Measurements from ENCODE around the gene MPEG1. TPM values are rescaled to one million over a fixed set of nuclear protein-coding genes. Genes with fewer than 3 reads are reported as not detected.

The MPEG1 gene
- total and polyA plus RNA-seq, 4 donors, result 7.0 to 63.5 (median 36.9) TPM

DNA sequence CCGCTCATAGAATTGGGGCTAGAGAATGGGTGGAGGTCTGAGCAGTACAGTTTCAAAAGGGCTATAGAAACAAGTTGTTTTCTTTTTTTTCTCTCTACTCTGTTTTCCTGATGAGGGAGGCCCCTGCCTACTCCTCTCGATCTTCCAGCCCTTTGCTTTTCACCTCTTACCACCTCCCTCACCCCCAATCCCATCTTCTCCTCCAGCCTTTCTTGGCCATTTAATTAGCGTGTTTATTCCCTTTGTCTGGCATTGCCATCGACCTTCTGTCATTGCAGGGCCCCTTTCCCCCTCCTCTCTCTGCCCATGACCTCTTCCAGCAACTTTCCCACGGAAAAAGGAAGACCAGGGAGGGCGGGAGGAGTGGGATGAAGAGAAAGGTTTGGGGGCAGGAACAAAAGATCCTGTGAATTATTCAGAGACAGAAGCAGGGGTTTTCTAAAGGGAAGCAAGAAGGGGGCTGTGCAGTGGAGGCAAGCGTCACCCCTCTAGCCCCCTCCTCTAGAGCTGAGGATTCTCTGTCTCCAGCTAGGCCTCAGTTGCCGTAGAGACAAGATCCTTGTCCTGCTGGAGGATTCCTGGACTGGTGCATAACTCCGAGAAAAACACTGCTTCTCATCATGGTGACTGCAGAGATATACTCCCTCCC, 27.9 kb downstream of the MPEG1 start:
- H3K27ac ChIP-seq (ENCODE audit: low read depth in 1 of 2, low read length in 1 of 2), result peak overlapping the region in 1 of 2 donors; percentile 49
- H3K27me3 ChIP-seq (ENCODE audit: control insufficient read depth in 3 of 3, insufficient read depth in 3 of 3, low read length in 2 of 3), result no peaks in the 10 kb centered on the region
- TF ChIP-seq, protein P1, sequence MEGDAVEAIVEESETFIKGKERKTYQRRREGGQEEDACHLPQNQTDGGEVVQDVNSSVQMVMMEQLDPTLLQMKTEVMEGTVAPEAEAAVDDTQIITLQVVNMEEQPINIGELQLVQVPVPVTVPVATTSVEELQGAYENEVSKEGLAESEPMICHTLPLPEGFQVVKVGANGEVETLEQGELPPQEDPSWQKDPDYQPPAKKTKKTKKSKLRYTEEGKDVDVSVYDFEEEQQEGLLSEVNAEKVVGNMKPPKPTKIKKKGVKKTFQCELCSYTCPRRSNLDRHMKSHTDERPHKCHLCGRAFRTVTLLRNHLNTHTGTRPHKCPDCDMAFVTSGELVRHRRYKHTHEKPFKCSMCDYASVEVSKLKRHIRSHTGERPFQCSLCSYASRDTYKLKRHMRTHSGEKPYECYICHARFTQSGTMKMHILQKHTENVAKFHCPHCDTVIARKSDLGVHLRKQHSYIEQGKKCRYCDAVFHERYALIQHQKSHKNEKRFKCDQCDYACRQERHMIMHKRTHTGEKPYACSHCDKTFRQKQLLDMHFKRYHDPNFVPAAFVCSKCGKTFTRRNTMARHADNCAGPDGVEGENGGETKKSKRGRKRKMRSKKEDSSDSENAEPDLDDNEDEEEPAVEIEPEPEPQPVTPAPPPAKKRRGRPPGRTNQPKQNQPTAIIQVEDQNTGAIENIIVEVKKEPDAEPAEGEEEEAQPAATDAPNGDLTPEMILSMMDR (IDR thresholded peaks at IDR 0.05; ENCODE audit: control extremely low read depth, extremely low read depth), result no peak
- peaks cover 0 to 38% (median 23%) of the 10 kb centered on the region in 4 donors for H3K36me3 ChIP-seq (ENCODE audit: control insufficient read depth in 4 of 4, insufficient read depth in 4 of 4, low read length in 4 of 4)
- WGBS, 2 donors, result 73 to 79% methylated on average over 9 of the region's 9 CpGs
- peaks cover 4 to 78% (median 51%) of the 10 kb centered on the region in 5 donors for H3K4me1 ChIP-seq (ENCODE audit: control insufficient read depth in 5 of 5, insufficient read depth in 5 of 5, low read length in 5 of 5)
- peak overlapping the region in 1 of 2 donors; percentile 68 for H3K9ac ChIP-seq (ENCODE audit: insufficient read depth in 1 of 2, low read length in 2 of 2)
- no peak for ATAC-seq (ENCODE audit: insufficient read depth, low FRiP score)
- DNase-seq, result peak in 1 of 3 donors; percentile 54
- H3K4me3 ChIP-seq, result no peak overlapping the region
- no peaks in the 10 kb centered on the region for H3K9me3 ChIP-seq (ENCODE audit: control insufficient read depth in 4 of 4, insufficient read depth in 3 of 4, low read length in 3 of 4)

DNA sequence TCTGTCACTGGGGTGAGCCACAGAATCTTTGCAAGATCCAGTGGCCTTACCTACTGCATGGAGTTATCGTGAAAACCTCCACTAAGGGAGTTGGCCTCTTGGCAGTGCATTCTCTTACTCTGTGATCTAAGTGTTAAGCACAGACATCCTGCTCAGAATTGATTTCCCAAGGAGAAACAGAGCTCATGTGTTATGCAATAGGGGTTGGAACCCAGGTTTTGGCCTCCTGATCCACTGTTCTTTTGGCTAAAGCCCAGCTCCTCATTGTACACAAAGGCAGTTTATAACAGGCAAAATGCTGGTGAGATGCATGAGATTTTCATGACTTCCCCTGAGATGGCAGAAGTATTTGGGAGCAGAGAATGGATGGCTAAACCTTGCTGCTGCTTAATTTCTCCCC, 29.0 kb downstream of the MPEG1 start:
- TF ChIP-seq, protein P1 (IDR thresholded peaks at IDR 0.05; ENCODE audit: control extremely low read depth, extremely low read depth), result no peak
- H3K9ac ChIP-seq (ENCODE audit: insufficient read depth in 1 of 2, low read length in 2 of 2), result no peak overlapping the region
- H3K9me3 ChIP-seq (ENCODE audit: control insufficient read depth in 4 of 4, insufficient read depth in 3 of 4, low read length in 3 of 4), result no peaks in the 10 kb centered on the region
- peak overlapping the region in 1 of 2 donors; percentile 66 for H3K27ac ChIP-seq (ENCODE audit: low read depth in 1 of 2, low read length in 1 of 2)
- no peaks in the 10 kb centered on the region for H3K27me3 ChIP-seq (ENCODE audit: control insufficient read depth in 3 of 3, insufficient read depth in 3 of 3, low read length in 2 of 3)
- peaks cover 0 to 30% (median 20%) of the 10 kb centered on the region in 4 donors for H3K36me3 ChIP-seq (ENCODE audit: control insufficient read depth in 4 of 4, insufficient read depth in 4 of 4, low read length in 4 of 4)
- ATAC-seq (ENCODE audit: insufficient read depth, low FRiP score) (no peak), DNase-seq (peak in 2 of 3 donors; percentile 55 to 85)
- H3K4me3 ChIP-seq, result no peak overlapping the region
- peaks cover 4 to 67% (median 41%) of the 10 kb centered on the region in 5 donors for H3K4me1 ChIP-seq (ENCODE audit: control insufficient read depth in 5 of 5, insufficient read depth in 5 of 5, low read length in 5 of 5)
- WGBS, 2 donors, result 59 to 86% methylated on average over 1 of the region's 1 CpG

DNA sequence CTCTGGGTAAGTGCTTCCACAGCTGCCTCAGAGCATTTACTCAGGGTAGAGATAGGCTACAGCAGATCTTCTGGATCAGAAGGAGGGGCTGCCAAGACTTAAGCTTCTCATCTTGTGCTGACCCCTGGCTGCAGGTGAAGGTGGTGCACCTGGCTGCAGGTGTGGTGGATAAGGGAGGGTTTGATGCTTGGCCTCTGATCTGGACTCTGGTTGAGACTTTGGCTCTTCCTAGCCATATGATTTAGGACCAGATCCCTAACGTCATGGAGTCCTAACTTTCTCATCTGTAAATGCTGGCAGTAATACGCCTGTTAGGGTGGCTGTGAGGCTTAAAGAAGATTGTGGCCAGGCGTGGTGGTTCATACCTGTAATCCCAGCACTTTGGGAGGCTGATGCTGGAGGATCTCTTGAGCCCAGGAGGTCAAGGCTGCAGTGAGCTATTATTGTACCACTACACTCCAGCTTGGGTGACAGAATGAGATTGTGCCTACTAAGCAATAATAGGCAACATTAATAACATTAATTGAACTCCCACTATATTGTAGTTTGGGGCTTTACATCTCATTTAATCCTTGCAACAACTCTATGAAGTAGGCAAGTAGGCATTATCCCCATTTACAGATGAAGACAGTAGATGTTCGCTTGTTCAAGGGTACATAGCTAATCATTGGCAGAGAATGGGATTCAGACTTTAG, 30.1 kb downstream of the MPEG1 start:
- Histone ChIP-seq H3K9ac (ENCODE audit: insufficient read depth in 1 of 2, low read length in 2 of 2) (no peak overlapping the region), H3K9me3 (ENCODE audit: control insufficient read depth in 4 of 4, insufficient read depth in 3 of 4, low read length in 3 of 4) (no peaks in the 10 kb centered on the region), H3K36me3 (ENCODE audit: control insufficient read depth in 4 of 4, insufficient read depth in 4 of 4, low read length in 4 of 4) (peaks cover 0 to 24% (median 18%) of the 10 kb centered on the region in 4 donors), H3K4me1 (ENCODE audit: control insufficient read depth in 5 of 5, insufficient read depth in 5 of 5, low read length in 5 of 5) (peaks cover 4 to 56% (median 37%) of the 10 kb centered on the region in 5 donors), H3K4me3 (no peak overlapping the region), H3K27me3 (ENCODE audit: control insufficient read depth in 3 of 3, insufficient read depth in 3 of 3, low read length in 2 of 3) (no peaks in the 10 kb centered on the region), H3K27ac (ENCODE audit: low read depth in 1 of 2, low read length in 1 of 2) (peak overlapping the region in 1 of 2 donors; percentile 22)
- 93 to 94% methylated on average over 4 of the region's 4 CpGs for WGBS, 2 donors
- TF ChIP-seq, protein P1 (IDR thresholded peaks at IDR 0.05; ENCODE audit: control extremely low read depth, extremely low read depth), result peak; percentile 6
- DNase-seq (no peak), ATAC-seq (ENCODE audit: insufficient read depth, low FRiP score) (no peak)
